ENCODE results near the gene CRTAP.
"Not testable (repeated sequence)": the region's sequence is repeated elsewhere in the genome, so short reads cannot be mapped to it uniquely, and the experiment has no call there.

CRTAP gene

GRCh38 chr3:33113772-33114621 is at the start of gene CRTAP:
Gene CRTAP, plus strand, starts transcription at chr3:33114014. Its CDS starts 64 bp downstream, at chr3:33114078.
- peak within 1 kb of the TSS; percentile 52 to 79 (median 65) for H3K4me3 ChIP-seq
- H3K27ac ChIP-seq, result peak within 1 kb of the TSS; percentile 78 to 98 (median 90)

GRCh38 chr3:33064929-33065328 is 48.9 kb upstream of the CRTAP start:
- H3K4me3 ChIP-seq, result no peak overlapping the region
- peak overlapping the region in 2 of 21 experiments; percentile 0 to 10 for H3K27ac ChIP-seq

GRCh38 chr3:33067484-33067883 is 46.3 kb upstream of the CRTAP start:
- Histone ChIP-seq H3K4me3 (no peak overlapping the region), H3K27ac (no peak overlapping the region)

- H3K27ac ChIP-seq, H3K4me3 ChIP-seq: not testable (repeated sequence)
Observed at GRCh38 chr3:33069862-33070261, 44.0 kb upstream of the CRTAP start.

GRCh38 chr3:33071181-33071580 is 42.6 kb upstream of the CRTAP start:
- Histone ChIP-seq H3K27ac (peak overlapping the region in 1 of 21 experiments; percentile 22), H3K4me3 (no peak overlapping the region)

- Histone ChIP-seq H3K27ac (peak overlapping the region in 1 of 21 experiments; percentile 22), H3K4me3 (no peak overlapping the region)
Observed at GRCh38 chr3:33071946-33072345, 41.9 kb upstream of the CRTAP start.

GRCh38 chr3:33074217-33075067 is 39.4 kb upstream of the CRTAP start:
- no peak overlapping the region for H3K27ac ChIP-seq
- no peak overlapping the region for H3K4me3 ChIP-seq

- Histone ChIP-seq H3K27ac (no peak overlapping the region), H3K4me3 (no peak overlapping the region)
Observed at GRCh38 chr3:33075995-33076394, 37.8 kb upstream of the CRTAP start.

- Histone ChIP-seq H3K4me3 (no peak overlapping the region), H3K27ac (no peak overlapping the region)
Observed at GRCh38 chr3:33076952-33077351, 36.9 kb upstream of the CRTAP start.

GRCh38 chr3:33077976-33078375 is 35.8 kb upstream of the CRTAP start:
- Histone ChIP-seq H3K4me3 (no peak overlapping the region), H3K27ac (no peak overlapping the region)

- not testable (repeated sequence) for H3K4me3 ChIP-seq, H3K27ac ChIP-seq
Observed at GRCh38 chr3:33079813-33080212, 34.0 kb upstream of the CRTAP start.

- Histone ChIP-seq H3K27ac (no peak overlapping the region), H3K4me3 (no peak overlapping the region)
Observed at GRCh38 chr3:33081812-33082211, 32.0 kb upstream of the CRTAP start.

GRCh38 chr3:33083958-33084357 is 29.9 kb upstream of the CRTAP start:
- Histone ChIP-seq H3K4me3 (no peak overlapping the region), H3K27ac (no peak overlapping the region)

- Histone ChIP-seq H3K27ac (no peak overlapping the region), H3K4me3 (no peak overlapping the region)
Observed at GRCh38 chr3:33088691-33089090, 25.1 kb upstream of the CRTAP start.

- H3K27ac ChIP-seq, result peak overlapping the region in 1 of 21 experiments; percentile 9
- no peak overlapping the region for H3K4me3 ChIP-seq
Observed at GRCh38 chr3:33089515-33089914, 24.3 kb upstream of the CRTAP start.

GRCh38 chr3:33091746-33092145 is 22.1 kb upstream of the CRTAP start:
- Histone ChIP-seq H3K4me3 (no peak overlapping the region), H3K27ac (no peak overlapping the region)

GRCh38 chr3:33092496-33093254 is 21.1 kb upstream of the CRTAP start:
- Histone ChIP-seq H3K27ac (no peak overlapping the region), H3K4me3 (no peak overlapping the region)

GRCh38 chr3:33093847-33094246 is 20.0 kb upstream of the CRTAP start:
- Histone ChIP-seq H3K27ac (no peak overlapping the region), H3K4me3 (no peak overlapping the region)

GRCh38 chr3:33095436-33095835 is 18.4 kb upstream of the CRTAP start:
- H3K27ac ChIP-seq, result peak overlapping the region in 10 of 21 experiments; percentile 91 to 100 (median 99)
- H3K4me3 ChIP-seq, result peak overlapping the region; percentile 73 to 99 (median 91)
